Pancreas (tissue), 10 donors: ENCODE measurements around the gene LSM10. TPM values are rescaled to one million over a fixed set of nuclear protein-coding genes. Genes with fewer than 3 reads are reported as not detected.

Experiments
- ATAC-seq, 4 donors: fragments of 200-7000 bp; cut with Tn5 transposase; one replicate each; pipeline versions ENCODE4 v1.8.0 to v1.9.1; 2020; ENCODE audit warnings: mild to moderate bottlenecking in 4 of 4, moderate library complexity in 4 of 4
- DNase-seq, 6 donors: peaks; one replicate each; pipeline ENCODE4 v3.0.0-alpha.2; 2020
- FAIRE-seq: peaks from 2 replicates; lab custom pipeline; 2012; peaks lifted over from hg19 to GRCh38; lab: Jason Lieb, UNC
- H3K27ac ChIP-seq, 4 donors: fragments of 200-600 bp; sonication (generic); 1 replicate in 3 of 4; 2 replicates in 1 of 4; pipeline versions ENCODE4 v1.5.0 to v1.8.0; 2020
- H3K27me3 ChIP-seq, 4 donors: fragments of 200-600 bp; one replicate each; pipeline ENCODE4 v1.8.0; 2021
- H3K36me3 ChIP-seq, 3 donors: fragments of 200-600 bp; sonication (generic) in 1 of 3; one replicate each; pipeline versions ENCODE4 v1.5.0 to v1.8.0; 2020 to 2021
- H3K4me1 ChIP-seq, 3 donors: fragments of 200-600 bp; one replicate each; pipeline ENCODE4 v1.8.0; 2021
- H3K4me3 ChIP-seq, 4 donors: fragments of 200-600 bp; sonication (generic) in 2 of 4; one replicate each; pipeline versions ENCODE4 v1.5.0 to v1.8.0; 2020 to 2021
- H3K9me3 ChIP-seq, 4 donors: fragments of 200-600 bp; one replicate each; pipeline ENCODE4 v1.8.0; 2021
- WGBS, 2 donors: extraction: QIAGEN DNeasy Blood & Tissue Kit; methylation state at CpG; one replicate each; pipeline ENCODE4 v1.1.7; 2013; 5-methylcytosine and 5-hydroxymethylcytosine counted together
- intact Hi-C, 3 donors: fragments of 100-400 bp; cut with DNase I; formaldehyde crosslinking; loops; one replicate each; pipeline versions ENCODE4 v1.11.1 to v1.14.2; 2022
- polyA plus RNA-seq, 2 donors: library from polyadenylated mRNA; stranded (reverse); fragments of 200-250 nt; gene quantifications; one replicate each; pipeline ENCODE4 v1.2.3, GENCODE V29; 2013
- total RNA-seq, 6 donors: library from RNA; stranded (reverse); fragmentation: NEBNext Ultra II Directional in 4 of 6; extraction: Animal tissue kit (Norgen Biotek cat#: 25700) in 4 of 6; gene quantifications; one replicate each; pipeline versions ENCODE4 v1.2.1 to v1.2.4, GENCODE V29; 2021 to 2023
- TF ChIP-seq, protein P1 (sequence below), 4 donors: fragments of 200-600 bp; sonication (generic) in 3 of 4; IDR thresholded peaks; one replicate each; pipeline versions ENCODE4 v1.5.0 to v1.8.0; 2021; ENCODE audit warnings: antibody characterized with exemption in 4 of 4
- donor health status: healthy with polysubstance abuse.
- donor health status: DM: no; HTN: no; CAD: no; lungs with moderate emphysema.
- donor health status: DM: no; HTN: no; CAD: no.
- donor health status: control.
- donor health status: control.
- donor health status: Bipolar disorder and iron deficiency.
- donor health status: DM: yes; HTN: yes; CAD: no.
- donor health status: DM: no; HTN: no; CAD: no.
- donor health status: DM: no; HTN: no; CAD: no.
- donor health status: DM: yes; HTN: yes; CAD: no.

The LSM10 gene
- total and polyA plus RNA-seq, 8 donors, result 9.5 to 26.9 (median 14.3) TPM

GRCh38 chr1:36400514-36400824 is 2.8 kb upstream of the LSM10 start:
- no peak overlapping the region for H3K27ac ChIP-seq
- no peak overlapping the region for H3K4me3 ChIP-seq
- WGBS, 2 donors, result 89 to 91% methylated on average over 10 of the region's 10 CpGs
- no peaks in the 10 kb centered on the region for H3K9me3 ChIP-seq
- peaks cover 0 to 7% (median 0%) of the 10 kb centered on the region in 3 donors for H3K4me1 ChIP-seq
- H3K27me3 ChIP-seq, result no peaks in the 10 kb centered on the region
- no peaks in the 10 kb centered on the region for H3K36me3 ChIP-seq
- no peak for FAIRE-seq
- ATAC-seq, result no peak
- TF ChIP-seq, protein P1, sequence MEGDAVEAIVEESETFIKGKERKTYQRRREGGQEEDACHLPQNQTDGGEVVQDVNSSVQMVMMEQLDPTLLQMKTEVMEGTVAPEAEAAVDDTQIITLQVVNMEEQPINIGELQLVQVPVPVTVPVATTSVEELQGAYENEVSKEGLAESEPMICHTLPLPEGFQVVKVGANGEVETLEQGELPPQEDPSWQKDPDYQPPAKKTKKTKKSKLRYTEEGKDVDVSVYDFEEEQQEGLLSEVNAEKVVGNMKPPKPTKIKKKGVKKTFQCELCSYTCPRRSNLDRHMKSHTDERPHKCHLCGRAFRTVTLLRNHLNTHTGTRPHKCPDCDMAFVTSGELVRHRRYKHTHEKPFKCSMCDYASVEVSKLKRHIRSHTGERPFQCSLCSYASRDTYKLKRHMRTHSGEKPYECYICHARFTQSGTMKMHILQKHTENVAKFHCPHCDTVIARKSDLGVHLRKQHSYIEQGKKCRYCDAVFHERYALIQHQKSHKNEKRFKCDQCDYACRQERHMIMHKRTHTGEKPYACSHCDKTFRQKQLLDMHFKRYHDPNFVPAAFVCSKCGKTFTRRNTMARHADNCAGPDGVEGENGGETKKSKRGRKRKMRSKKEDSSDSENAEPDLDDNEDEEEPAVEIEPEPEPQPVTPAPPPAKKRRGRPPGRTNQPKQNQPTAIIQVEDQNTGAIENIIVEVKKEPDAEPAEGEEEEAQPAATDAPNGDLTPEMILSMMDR (IDR thresholded peaks at IDR 0.05), result no peak
- intact Hi-C loops, result no loop called here
- DNase-seq, result no peak

DNA sequence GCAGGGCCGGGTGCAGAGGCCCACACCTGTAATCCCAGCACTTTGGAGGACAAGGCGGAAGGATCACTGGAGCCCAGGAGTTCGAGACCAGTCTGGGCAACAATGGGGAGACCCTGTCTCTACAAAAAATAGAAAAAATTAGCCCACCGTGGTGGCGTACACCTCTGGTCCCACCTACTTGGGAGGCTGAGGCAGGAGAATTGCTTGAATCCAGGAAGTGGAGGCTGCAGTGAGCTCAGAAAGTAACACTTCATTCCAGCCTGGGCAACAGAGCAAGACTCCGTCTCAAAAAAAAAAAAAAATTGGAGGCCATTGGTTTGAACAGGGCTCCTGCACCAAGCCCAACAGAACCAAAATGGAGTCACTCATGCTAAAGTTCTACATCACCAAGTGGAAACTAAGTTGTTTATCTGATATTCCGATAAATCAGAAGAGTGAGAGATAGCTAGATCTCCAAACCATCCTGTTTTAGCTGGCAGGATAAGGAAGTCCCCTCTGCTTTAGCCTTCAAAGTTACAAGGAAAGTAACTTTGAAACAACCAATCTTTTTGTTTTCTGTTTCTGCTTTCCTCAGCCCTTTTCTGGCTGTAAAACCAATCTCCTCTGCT is 766 bp upstream of the LSM10 start:
- Histone ChIP-seq H3K27me3 (no peaks in the 10 kb centered on the region), H3K9me3 (no peaks in the 10 kb centered on the region), H3K27ac (peak overlapping the region in 2 of 4 donors; percentile 72 to 81), H3K4me1 (peaks cover 0 to 7% (median 0%) of the 10 kb centered on the region in 3 donors), H3K36me3 (peaks cover 0 to 3% (median 3%) of the 10 kb centered on the region in 3 donors), H3K4me3 (no peak overlapping the region)
- FAIRE-seq (no peak), ATAC-seq (no peak), DNase-seq (no peak)
- WGBS, 2 donors, result 72 to 87% methylated on average over 7 of the region's 7 CpGs
- intact Hi-C loops, result no loop called here
- TF ChIP-seq, protein P1 (IDR thresholded peaks at IDR 0.05), result no peak

DNA sequence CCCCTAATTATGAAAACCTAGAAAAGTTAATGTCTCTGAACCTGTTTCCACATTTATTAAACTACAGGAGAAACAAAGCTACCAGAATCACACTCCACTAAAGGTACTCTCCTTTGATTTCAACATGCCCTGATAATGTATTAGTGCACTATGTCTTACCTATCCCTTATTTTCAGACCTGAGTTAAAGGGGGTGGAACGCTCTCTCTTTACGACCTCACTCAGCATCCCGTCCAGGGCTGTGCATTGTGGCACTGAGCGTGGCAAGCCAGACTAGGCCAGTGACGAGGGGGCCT is 678 bp downstream of the LSM10 start:
- TF ChIP-seq, protein P1 (IDR thresholded peaks at IDR 0.05), result no peak
- Histone ChIP-seq H3K4me1 (peaks cover 0 to 7% (median 0%) of the 10 kb centered on the region in 3 donors), H3K36me3 (peaks cover 0 to 10% (median 6%) of the 10 kb centered on the region in 3 donors), H3K4me3 (peak overlapping the region; percentile 74 to 90 (median 86)), H3K27me3 (no peaks in the 10 kb centered on the region), H3K27ac (peak overlapping the region; percentile 72 to 83 (median 80)), H3K9me3 (no peaks in the 10 kb centered on the region)
- intact Hi-C loops, result no loop called here
- no peak for FAIRE-seq
- peak; percentile 56 to 67 (median 60) for ATAC-seq
- 0 to 2% methylated on average over 5 of the region's 5 CpGs for WGBS, 2 donors
- DNase-seq, result no peak

DNA sequence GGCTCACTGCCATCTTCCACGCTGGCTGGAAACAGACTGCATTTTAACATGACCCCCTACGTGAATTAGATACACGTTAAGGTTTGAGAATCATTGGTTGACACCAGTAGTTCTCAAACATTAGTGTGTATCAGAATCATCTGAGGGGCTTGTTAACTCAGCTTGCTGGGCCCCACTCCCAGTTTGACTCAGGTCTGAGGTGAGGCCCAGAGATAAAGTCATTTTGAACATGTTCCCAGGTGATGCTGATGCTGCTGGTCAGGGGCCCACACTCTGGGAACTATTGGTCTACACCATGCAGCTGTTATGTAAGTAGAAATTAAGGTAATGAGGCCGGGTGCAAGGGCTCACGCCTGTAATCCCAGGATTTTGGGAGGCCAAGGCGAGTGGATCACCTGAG is 1.3 kb downstream of the LSM10 start:
- intact Hi-C loops, result no loop called here
- Histone ChIP-seq H3K36me3 (peaks cover 0 to 10% (median 6%) of the 10 kb centered on the region in 3 donors), H3K27ac (no peak overlapping the region), H3K9me3 (no peaks in the 10 kb centered on the region), H3K27me3 (no peaks in the 10 kb centered on the region), H3K4me3 (no peak overlapping the region), H3K4me1 (peaks cover 0 to 7% (median 0%) of the 10 kb centered on the region in 3 donors)
- TF ChIP-seq, protein P1 (IDR thresholded peaks at IDR 0.05), result no peak
- no peak for FAIRE-seq
- no peak for ATAC-seq
- 64 to 83% methylated on average over 6 of the region's 6 CpGs for WGBS, 2 donors
- no peak for DNase-seq

GRCh38 chr1:36393686-36394085 is 4.0 kb downstream of the LSM10 start:
- TF ChIP-seq, protein P1 (IDR thresholded peaks at IDR 0.05), result no peak
- Histone ChIP-seq H3K9me3 (no peaks in the 10 kb centered on the region), H3K4me1 (peaks cover 0 to 7% (median 0%) of the 10 kb centered on the region in 3 donors), H3K27me3 (no peaks in the 10 kb centered on the region), H3K27ac (no peak overlapping the region), H3K4me3 (no peak overlapping the region), H3K36me3 (peaks cover 0 to 10% (median 6%) of the 10 kb centered on the region in 3 donors)
- FAIRE-seq (no peak), ATAC-seq (no peak), DNase-seq (no peak)
- WGBS, 2 donors, result 92 to 95% methylated on average over 19 of the region's 19 CpGs
- intact Hi-C loops, result no loop called here
